WTC11 (cell line): ENCODE measurements around the gene OR56A3. TPM values are rescaled to one million over a fixed set of nuclear protein-coding genes. Genes with fewer than 3 reads are reported as not detected.

ENCODE experiments used
- ATAC-seq: fragments of 200-7000 bp; cut with Tn5 transposase; 2 replicates; pipeline ENCODE4 v1.10.0; 2021; ENCODE audit warnings: mild to moderate bottlenecking, moderate library complexity
- CTCF ChIA-PET: fragments of 300-600 bp; sonication (Branson Sonifier 250); formaldehyde crosslinking; loops from one replicate; lab custom pipeline; 2021; ENCODE audit warnings: antibody characterized with exemption; lab: Charles Lee
- POLR2A ChIA-PET: fragments of 350-600 bp; sonication (Branson Sonifier 250); formaldehyde crosslinking; loops from one replicate; lab custom pipeline; 2021; ENCODE audit warnings: antibody characterized with exemption; lab: Charles Lee
- DNase-seq: peaks from one replicate; pipeline ENCODE4 v3.0.0; 2021; ENCODE audit warnings: low spot score
- H3K27ac Mint-ChIP-seq: 2 replicates; pipeline ENCODE4 v1.8.0; 2021; ENCODE audit warnings: mixed read lengths
- H3K27me3 Mint-ChIP-seq: 2 replicates; pipeline ENCODE4 v1.8.0; 2021; ENCODE audit warnings: low read depth, mild to moderate bottlenecking, moderate library complexity, mixed read lengths
- H3K36me3 Mint-ChIP-seq: 2 replicates; pipeline ENCODE4 v1.8.0; 2021; ENCODE audit warnings: mixed read lengths
- H3K4me1 Mint-ChIP-seq: 2 replicates; pipeline ENCODE4 v1.8.0; 2022; ENCODE audit warnings: mixed read lengths
- H3K4me3 Mint-ChIP-seq: 2 replicates; pipeline ENCODE4 v1.8.0; 2021; ENCODE audit warnings: mild to moderate bottlenecking, moderate library complexity, mixed read lengths
- H3K9me3 Mint-ChIP-seq: 2 replicates; pipeline ENCODE4 v1.8.0; 2021; ENCODE audit warnings: mixed read lengths
- AR ChIP-seq: fragments of 250-450 bp; sonication (Bioruptor Pico); IDR thresholded peaks from 2 replicates; pipeline ENCODE4 v1.9.0; 2021; ENCODE audit warnings: mild to moderate bottlenecking
- ATF3 ChIP-seq: sonication (generic); formaldehyde crosslinking; conservative IDR thresholded peaks from 2 replicates; pipeline ENCODE4 v1.8.1; 2022; ENCODE audit warnings: mild to moderate bottlenecking, missing genetic modification reagents
- CREB1 ChIP-seq: sonication (generic); formaldehyde crosslinking; IDR thresholded peaks from 2 replicates; pipeline ENCODE4 v1.8.0; 2023; ENCODE audit warnings: mild to moderate bottlenecking, missing genetic modification reagents
- CTCF ChIP-seq: fragments of 200-600 bp; IDR thresholded peaks from 2 replicates; pipeline ENCODE4 v1.8.0; 2022; ENCODE audit warnings: antibody characterized with exemption
- E2F5 ChIP-seq: sonication (generic); formaldehyde crosslinking; IDR thresholded peaks from 2 replicates; pipeline ENCODE4 v1.8.1; 2022; ENCODE audit warnings: mild to moderate bottlenecking, moderate library complexity, missing genetic modification reagents
- ERG ChIP-seq: fragments of 250-450 bp; sonication (Bioruptor Pico); IDR thresholded peaks from 2 replicates; pipeline ENCODE4 v1.8.0; 2021; ENCODE audit warnings: mild to moderate bottlenecking
- MAX ChIP-seq: sonication (generic); formaldehyde crosslinking; IDR thresholded peaks from 2 replicates; pipeline ENCODE4 v1.8.0; 2022; ENCODE audit warnings: mild to moderate bottlenecking, missing genetic modification reagents
- NFE2L1 ChIP-seq: sonication (generic); formaldehyde crosslinking; IDR thresholded peaks from 2 replicates; pipeline ENCODE4 v1.8.1; 2023; ENCODE audit warnings: missing genetic modification reagents
- RELA ChIP-seq: sonication (generic); formaldehyde crosslinking; IDR thresholded peaks from 2 replicates; pipeline ENCODE4 v1.8.1; 2022; ENCODE audit warnings: missing genetic modification reagents, mild to moderate bottlenecking, borderline replicate concordance
- SMAD3 ChIP-seq: sonication (generic); formaldehyde crosslinking; IDR thresholded peaks from 2 replicates; pipeline ENCODE4 v1.8.0; 2022; ENCODE audit warnings: missing genetic modification reagents, mild to moderate bottlenecking, borderline replicate concordance
- USF1 ChIP-seq: sonication (generic); formaldehyde crosslinking; IDR thresholded peaks from 2 replicates; pipeline ENCODE4 v1.8.0; 2022; ENCODE audit warnings: mild to moderate bottlenecking, missing genetic modification reagents
- USF2 ChIP-seq: sonication (generic); formaldehyde crosslinking; IDR thresholded peaks from 2 replicates; pipeline ENCODE4 v1.8.1; 2023; ENCODE audit warnings: mild to moderate bottlenecking, missing genetic modification reagents, moderate library complexity
- ZMAT4 ChIP-seq: fragments of 250-450 bp; sonication (Bioruptor Pico); IDR thresholded peaks from 2 replicates; pipeline ENCODE4 v1.9.0; 2021; ENCODE audit warnings: mild to moderate bottlenecking
- ZNF416 ChIP-seq: fragments of 250-450 bp; sonication (Bioruptor Pico); IDR thresholded peaks from 2 replicates; pipeline ENCODE4 v1.9.0; 2021; ENCODE audit warnings: mild to moderate bottlenecking, inconsistent platforms
- ZNF423 ChIP-seq: fragments of 250-450 bp; sonication (Bioruptor Pico); IDR thresholded peaks from 2 replicates; pipeline ENCODE4 v2.1.2; 2022; ENCODE audit warnings: mild to moderate bottlenecking, moderate library complexity
- ZNF512 ChIP-seq: sonication (generic); formaldehyde crosslinking; IDR thresholded peaks from 2 replicates; pipeline ENCODE4 v1.8.1; 2022; ENCODE audit warnings: missing genetic modification reagents, borderline replicate concordance
- total RNA-seq: library from RNA; stranded (reverse); gene quantifications from 3 replicates; pipeline ENCODE4 v1.2.3, GENCODE V29; 2021

OR56A3 gene
- total RNA-seq, 1 experiment from 2014 or later, result not detected

GRCh38 chr11:5992150-5992549 lies 50.1 kb downstream of the OR56A3 start:
- Mint-ChIP-seq H3K36me3 (no peaks in the 10 kb centered on the region), H3K9me3 (peaks cover 4% of the 10 kb centered on the region; the same call in 1 of the 2 replicates), H3K4me3 (no peak overlapping the region), H3K4me1 (0 out of 2 replicates have a peak, but pooled peaks cover 3% of the 10 kb centered on the region), H3K27me3 (no peaks in the 10 kb centered on the region; the same call in 1 of the 2 replicates), H3K27ac (no peak overlapping the region)
- ChIA-PET POLR2A (no interaction called here), CTCF (interaction anchor here (0.6 to 3.2 kb wide), 22 partner anchors 8 to 539 kb away, joined by 3 to 34 read pairs (median 4); partner anchors contain the start of gene FHIP1B)
- DNase-seq (no peak), ATAC-seq (no peak)
- TF ChIP-seq MAX (CRISPR knock-in tag), result no peak

- no peaks in the 10 kb centered on the region for H3K36me3 Mint-ChIP-seq
- 0 out of 2 replicates have a peak, but pooled peaks cover 3% of the 10 kb centered on the region for H3K4me1 Mint-ChIP-seq
- ATAC-seq (peak; percentile 91), DNase-seq (no peak)
- H3K27ac Mint-ChIP-seq, result no peak overlapping the region
- ChIA-PET CTCF (interaction anchor here (0.6 to 3.2 kb wide), 22 partner anchors 8 to 539 kb away, joined by 3 to 34 read pairs (median 4); partner anchors contain the start of gene FHIP1B), POLR2A (no interaction called here)
- peaks cover 4% of the 10 kb centered on the region; the same call in 1 of the 2 replicates for H3K9me3 Mint-ChIP-seq
- TF ChIP-seq ERG (CRISPR knock-in tag), result no peak
- TF ChIP-seq CTCF, result peak; percentile 56
- no peak overlapping the region for H3K4me3 Mint-ChIP-seq
- no peaks in the 10 kb centered on the region; the same call in 1 of the 2 replicates for H3K27me3 Mint-ChIP-seq
Measured at GRCh38 chr11:5992604-5993251, 50.7 kb downstream of the OR56A3 start.

GRCh38 chr11:5994791-5995190 lies 52.7 kb downstream of the OR56A3 start:
- POLR2A ChIA-PET, result no interaction called here
- H3K9me3 Mint-ChIP-seq, result peaks cover 4% of the 10 kb centered on the region
- peaks cover 5% of the 10 kb centered on the region for H3K27me3 Mint-ChIP-seq
- no peak for TF ChIP-seq CREB1
- TF ChIP-seq USF1 (CRISPR knock-in tag), result no peak
- no peak for TF ChIP-seq RELA (CRISPR knock-in tag)
- no peak for TF ChIP-seq ZNF512
- TF ChIP-seq E2F5 (CRISPR knock-in tag), result no peak
- no peak for TF ChIP-seq ZNF423 (CRISPR knock-in tag)
- TF ChIP-seq ZNF416 (CRISPR knock-in tag), result no peak
- TF ChIP-seq NFE2L1 (CRISPR knock-in tag), result no peak
- no peak for TF ChIP-seq USF2 (CRISPR knock-in tag)
- no peak for TF ChIP-seq AR (CRISPR knock-in tag)
- no peak for TF ChIP-seq SMAD3 (CRISPR knock-in tag)
- TF ChIP-seq ZMAT4 (CRISPR knock-in tag), result no peak
- TF ChIP-seq ATF3, result no peak
- ATAC-seq (no peak), DNase-seq (no peak)
- no peaks in the 10 kb centered on the region for H3K36me3 Mint-ChIP-seq
- H3K4me1 Mint-ChIP-seq, result 0 out of 2 replicates have a peak, but pooled peaks cover 3% of the 10 kb centered on the region
- no peak overlapping the region for H3K4me3 Mint-ChIP-seq
- H3K27ac Mint-ChIP-seq, result no peak overlapping the region
- CTCF ChIA-PET, result interaction anchor here (0.7 to 1.4 kb wide), 4 partner anchors 304 to 368 kb away, joined by 3 to 5 read pairs (median 4); no protein-coding TSS in a partner anchor
